Uterus (tissue), 2 donors: Measurements from ENCODE around the gene MDK.

Source experiments
- POLR2A ChIP-seq, 2 donors: fragments of 450-650 bp; IDR thresholded peaks; one replicate each; pipeline ENCODE4 v1.6.1; 2016; ENCODE audit warnings: antibody characterized with exemption in 2 of 2, mild to moderate bottlenecking in 1 of 2, moderate library complexity in 1 of 2
- TF ChIP-seq, protein P1 (sequence below), 4 experiments: fragments of 200-600 bp in 2 of 4; fragments of 450-650 bp in 2 of 4; sonication (generic) in 2 of 4; IDR thresholded peaks; one replicate each; pipeline ENCODE4 v1.5.1; 2016 to 2019; ENCODE audit warnings: antibody characterized with exemption in 4 of 4, mild to moderate bottlenecking in 2 of 4, moderate library complexity in 1 of 4

DNA sequence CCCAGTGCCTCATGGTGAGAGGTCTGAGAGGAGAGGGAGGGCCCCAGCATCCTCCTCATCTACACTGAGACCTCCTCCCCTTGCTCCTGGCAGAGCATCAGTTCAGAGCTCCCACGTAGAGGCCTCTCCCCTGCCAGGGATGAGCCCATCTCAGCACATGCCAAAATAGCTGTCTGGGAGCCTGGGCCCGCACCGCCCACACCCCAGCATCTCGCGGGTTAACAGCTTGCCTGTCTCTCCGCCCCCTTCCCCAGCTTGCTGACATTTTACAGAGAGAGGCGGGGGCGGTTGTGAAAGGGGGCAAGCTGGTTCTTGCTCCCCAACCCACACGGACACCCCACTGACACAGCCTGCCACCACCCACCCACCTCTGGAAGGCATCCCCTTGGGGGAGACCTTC is 27.8 kb upstream of the MDK start:
- TF ChIP-seq, protein P1, sequence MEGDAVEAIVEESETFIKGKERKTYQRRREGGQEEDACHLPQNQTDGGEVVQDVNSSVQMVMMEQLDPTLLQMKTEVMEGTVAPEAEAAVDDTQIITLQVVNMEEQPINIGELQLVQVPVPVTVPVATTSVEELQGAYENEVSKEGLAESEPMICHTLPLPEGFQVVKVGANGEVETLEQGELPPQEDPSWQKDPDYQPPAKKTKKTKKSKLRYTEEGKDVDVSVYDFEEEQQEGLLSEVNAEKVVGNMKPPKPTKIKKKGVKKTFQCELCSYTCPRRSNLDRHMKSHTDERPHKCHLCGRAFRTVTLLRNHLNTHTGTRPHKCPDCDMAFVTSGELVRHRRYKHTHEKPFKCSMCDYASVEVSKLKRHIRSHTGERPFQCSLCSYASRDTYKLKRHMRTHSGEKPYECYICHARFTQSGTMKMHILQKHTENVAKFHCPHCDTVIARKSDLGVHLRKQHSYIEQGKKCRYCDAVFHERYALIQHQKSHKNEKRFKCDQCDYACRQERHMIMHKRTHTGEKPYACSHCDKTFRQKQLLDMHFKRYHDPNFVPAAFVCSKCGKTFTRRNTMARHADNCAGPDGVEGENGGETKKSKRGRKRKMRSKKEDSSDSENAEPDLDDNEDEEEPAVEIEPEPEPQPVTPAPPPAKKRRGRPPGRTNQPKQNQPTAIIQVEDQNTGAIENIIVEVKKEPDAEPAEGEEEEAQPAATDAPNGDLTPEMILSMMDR (IDR thresholded peaks at IDR 0.05): no peak
- TF ChIP-seq POLR2A (IDR thresholded peaks at IDR 0.05): no peak
